T-helper 22 cell (primary cell): Measurements from ENCODE around the gene HECTD1.
A peak's percentile ranks its signal among the peaks of the same experiment; 100 is the strongest.
"Not testable (repeated sequence)": the region's sequence is repeated elsewhere in the genome, so short reads cannot be mapped to it uniquely, and the experiment has no call there.

Experiments
- DNase-seq: peaks from one replicate; pipeline ENCODE4 v3.0.0-alpha.2; 2020; ENCODE audit warnings: low read depth

HECTD1 gene

GRCh38 chr14:31207755-31208545 is at the start of gene HECTD1:
Gene HECTD1 (minus strand): TSS chr14:31207793. CDS start chr14:31205936, 1,857 bp downstream.
- peak; percentile 83 for DNase-seq

GRCh38 chr14:31257244-31257553 is 49.6 kb upstream of the HECTD1 start:
- no peak for DNase-seq

GRCh38 chr14:31256534-31257243 is 49.1 kb upstream of the HECTD1 start:
- DNase-seq = no peak

GRCh38 chr14:31255918-31256317 is 48.3 kb upstream of the HECTD1 start:
- not testable (repeated sequence) for DNase-seq

- DNase-seq = no peak
Observed at GRCh38 chr14:31255286-31255685, 47.7 kb upstream of the HECTD1 start.

- no peak for DNase-seq
Observed at GRCh38 chr14:31253746-31254471, 46.3 kb upstream of the HECTD1 start.

- DNase-seq = no peak
Observed at GRCh38 chr14:31252865-31253264, 45.3 kb upstream of the HECTD1 start.

GRCh38 chr14:31251028-31251958 is 43.7 kb upstream of the HECTD1 start:
- no peak for DNase-seq

- DNase-seq = no peak
Observed at GRCh38 chr14:31244626-31245025, 37.0 kb upstream of the HECTD1 start.

- DNase-seq = no peak
Observed at GRCh38 chr14:31243860-31244259, 36.3 kb upstream of the HECTD1 start.

- DNase-seq = not testable (repeated sequence)
Observed at GRCh38 chr14:31242161-31242940, 34.8 kb upstream of the HECTD1 start.

GRCh38 chr14:31241450-31242114 is 34.0 kb upstream of the HECTD1 start:
- DNase-seq = no peak

- DNase-seq = no peak
Observed at GRCh38 chr14:31239741-31240140, 32.1 kb upstream of the HECTD1 start.

- DNase-seq = no peak
Observed at GRCh38 chr14:31235462-31235861, 27.9 kb upstream of the HECTD1 start.

GRCh38 chr14:31232081-31232480 is 24.5 kb upstream of the HECTD1 start:
- DNase-seq = no peak

GRCh38 chr14:31231272-31231671 is 23.7 kb upstream of the HECTD1 start:
- DNase-seq = not testable (repeated sequence)

GRCh38 chr14:31230573-31230958 is 23.0 kb upstream of the HECTD1 start:
- no peak for DNase-seq

GRCh38 chr14:31229638-31230572 is 22.3 kb upstream of the HECTD1 start:
- DNase-seq = no peak

- DNase-seq = no peak
Observed at GRCh38 chr14:31229009-31229408, 21.4 kb upstream of the HECTD1 start.
